GM12878 (cell line): Measurements from ENCODE around the gene SPG21. TPM values are rescaled to one million over a fixed set of nuclear protein-coding genes. Genes with fewer than 3 reads are reported as not detected.
"Not testable (repeated sequence)": the region's sequence is repeated elsewhere in the genome, so short reads cannot be mapped to it uniquely, and the experiment has no call there.

Source experiments
- ATAC-seq: fragments of 200-7000 bp; cut with Tn5 transposase; 3 replicates; pipeline ENCODE4 v1.9.1; 2020; ENCODE audit warnings: mild to moderate bottlenecking, moderate library complexity
- BruUV-seq: library from RNA; stranded (reverse); fragments of 400-500 nt; replicated peaks from 2 replicates; lab custom pipeline; 2021; lab: Mats Ljungman, UMichigan
- CTCF ChIA-PET: fragments of 300-600 bp; sonication (Branson Sonifier 250); formaldehyde crosslinking; extraction: SDS; loops from one replicate; lab custom pipeline; 2021; ENCODE audit warnings: inconsistent platforms; lab: Yijun Ruan, JAX
- POLR2A ChIA-PET: fragments of 350-600 bp; formaldehyde crosslinking; extraction: SDS; loops from one replicate; lab custom pipeline; 2021; ENCODE audit warnings: inconsistent platforms; lab: Charles Lee
- RAD21 ChIA-PET: fragments of 300-600 bp; sonication (Branson Sonifier 250); formaldehyde crosslinking; loops from one replicate; lab custom pipeline; 2023; ENCODE audit warnings: antibody characterized with exemption; ENCODE audit not compliant: unreplicated experiment; lab: Charles Lee
- SMC1A ChIA-PET: fragments of 300-600 bp; sonication (Branson Sonifier 250); formaldehyde crosslinking; loops from one replicate; lab custom pipeline; 2023; ENCODE audit not compliant: unreplicated experiment, uncharacterized antibody; lab: Charles Lee
- DNase-seq: peaks from one replicate; pipeline ENCODE4 v3.0.0-alpha.2; 2011; ENCODE audit warnings: low read depth, low spot score
- FAIRE-seq: peaks from 3 replicates; lab custom pipeline; 2011; peaks lifted over from hg19 to GRCh38; lab: Jason Lieb, UNC
- H2AFZ ChIP-seq: 2 replicates; pipeline ENCODE4 v1.6.0; 2011; ENCODE audit warnings: low read depth, low read length, control low read depth; ENCODE audit not compliant: control insufficient read depth
- H3K27ac ChIP-seq: 2 replicates; pipeline ENCODE4 v1.5.1; 2011; ENCODE audit warnings: control low read depth; ENCODE audit not compliant: control insufficient read depth, insufficient read depth
- H3K27me3 ChIP-seq, 2 experiments: replicated peaks in 1 of 2; 2 replicates each; pipeline versions ENCODE4 v1.6.0 to v1.6.1; 2011; ENCODE audit warnings: low read length in 1 of 2; ENCODE audit not compliant: control insufficient read depth in 2 of 2, insufficient read depth in 2 of 2
- H3K36me3 ChIP-seq, 2 experiments: 2 replicates each; pipeline ENCODE4 v1.5.1; 2011; ENCODE audit warnings: low read length in 1 of 2; ENCODE audit not compliant: control insufficient read depth in 2 of 2, insufficient read depth in 2 of 2
- H3K4me1 ChIP-seq: 2 replicates; pipeline ENCODE4 v1.6.1; 2011; ENCODE audit warnings: mild to moderate bottlenecking, low read length, moderate library complexity, mixed read lengths; ENCODE audit not compliant: control insufficient read depth, insufficient read depth
- H3K4me2 ChIP-seq: 2 replicates; pipeline ENCODE4 v1.6.0; 2011; ENCODE audit warnings: control low read depth; ENCODE audit not compliant: control insufficient read depth, insufficient read depth
- H3K4me3 ChIP-seq: fragments of 200-600 bp; sonication (generic); 2 replicates; pipeline ENCODE4 v1.5.1; 2016
- H3K79me2 ChIP-seq: 2 replicates; pipeline ENCODE4 v1.6.0; 2011; ENCODE audit warnings: low read length; ENCODE audit not compliant: control insufficient read depth, insufficient read depth
- H3K9ac ChIP-seq: 2 replicates; pipeline ENCODE4 v1.8.0; 2011; ENCODE audit warnings: low read length, control low read depth, mixed read lengths; ENCODE audit not compliant: control insufficient read depth, insufficient read depth
- H3K9me3 ChIP-seq: replicated peaks from 3 replicates; pipeline ENCODE4 v1.5.1; 2011; ENCODE audit warnings: mild to moderate bottlenecking, low read length; ENCODE audit not compliant: control insufficient read depth, insufficient read depth
- H4K20me1 ChIP-seq: 2 replicates; pipeline ENCODE4 v1.6.0; 2011; ENCODE audit not compliant: control insufficient read depth, insufficient read depth
- SMC3 ChIP-seq: IDR thresholded peaks from 2 replicates; pipeline ENCODE4 v1.6.1; 2011; ENCODE audit warnings: low read length, improper control_type of control experiment, borderline replicate concordance
- SREBF1 ChIP-seq: IDR thresholded peaks from 2 replicates; pipeline ENCODE4 v1.6.1; 2012; ENCODE audit warnings: mild to moderate bottlenecking, low read length
- STAT3 ChIP-seq: IDR thresholded peaks from 2 replicates; pipeline ENCODE4 v1.6.1; 2011; ENCODE audit warnings: low read depth, low read length, improper control_type of control experiment
- SUZ12 ChIP-seq: fragments of 200-600 bp; sonication (generic); IDR thresholded peaks from one replicate; pipeline ENCODE4 v1.6.1; 2018; ENCODE audit warnings: antibody characterized with exemption, mild to moderate bottlenecking; ENCODE audit not compliant: unreplicated experiment
- WGBS: methylation state at CpG from one replicate; pipeline ENCODE4 v1.1.6; 2016; ENCODE audit warnings: low lambda C conversion rate; ENCODE audit not compliant: insufficient replicate concordance, insufficient coverage; ENCODE audit errors: missing lambda C conversion rate; 5-methylcytosine and 5-hydroxymethylcytosine counted together
- in situ Hi-C: fragments of 300-500 bp; cut with MboI; formaldehyde crosslinking; loops from 9 replicates; pipeline ENCODE4 v1.14.3; 2018; ENCODE audit warnings: mixed read lengths
- intact Hi-C: fragments of 100-400 bp; cut with micrococcal nuclease; formaldehyde crosslinking; loops from one replicate; pipeline ENCODE4 v1.14.2; 2022; ENCODE audit not compliant: unreplicated experiment
- polyA plus RNA-seq, 11 experiments: library from polyadenylated mRNA; depleted of rRNA in 4 of 11; unstranded in 6 of 11; stranded (reverse) in 5 of 11; fragments of >200 nt; fragmentation: Nextera tagmentation in 4 of 11; fragmentation: Illumina TruSeq in 1 of 11; extraction: Ambion mirVana in 4 of 11; extraction: Trizol in 1 of 11; gene quantifications; 1 replicate in 1 of 11; 2 replicates in 10 of 11; pipeline versions ENCODE4 v1.2.1 to v1.2.3, GENCODE V29; 2011 to 2016; ENCODE audit warnings: inconsistent platforms in 2 of 11, missing spikeins in 2 of 11, low read depth in 1 of 11
- total RNA-seq, 4 experiments: library from RNA; depleted of rRNA in 3 of 4; stranded (reverse); fragments of >200 nt in 3 of 4; fragmentation: Illumina TruSeq in 1 of 4; extraction: Trizol in 1 of 4; gene quantifications; 2 replicates each; pipeline versions ENCODE4 v1.2.1 to v1.2.3, GENCODE V29; 2013 to 2021
- TF ChIP-seq, protein P1 (sequence below): fragments of 450-650 bp; conservative IDR thresholded peaks from 2 replicates; pipeline ENCODE4 v1.6.1; 2017; ENCODE audit warnings: mild to moderate bottlenecking, moderate library complexity
- TF ChIP-seq, protein P2 (sequence below): fragments of 450-650 bp; IDR thresholded peaks from 2 replicates; pipeline ENCODE4 v1.6.1; 2017; ENCODE audit warnings: mild to moderate bottlenecking, low read depth, inconsistent platforms; ENCODE audit not compliant: poor library complexity, severe bottlenecking

Gene SPG21
- total and polyA plus RNA-seq, 10 of the 15 experiments (the other 5 are each of a cell fraction or from before 2014, with no cell fraction given), result 25.5 to 116 (median 68.0) TPM

DNA sequence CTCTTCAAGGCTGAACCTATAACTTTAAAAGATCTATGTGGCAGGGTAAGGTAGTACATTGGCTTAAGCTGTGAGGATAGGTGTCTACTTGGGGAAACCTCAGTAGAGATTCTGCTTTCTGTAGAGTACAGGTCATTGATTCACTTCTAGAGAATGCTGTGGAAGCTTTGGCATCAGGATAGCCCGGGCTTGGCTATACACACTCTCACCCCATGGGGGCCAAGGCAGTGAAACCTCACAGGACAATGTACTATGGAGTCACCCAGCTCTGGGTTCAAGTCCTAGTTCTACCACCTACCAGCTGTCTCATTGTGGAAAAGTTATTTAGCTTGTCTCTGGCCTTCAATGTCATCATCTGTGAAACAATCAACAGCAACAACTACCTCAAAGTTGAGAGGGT lies 30.7 kb upstream of the SPG21 start:
- DNase-seq (no peak), FAIRE-seq (no peak), ATAC-seq (peak; percentile 54; the same call in 2 of the 3 replicates)
- Histone ChIP-seq H3K9ac (no peak overlapping the region), H3K79me2 (no peaks in the 10 kb centered on the region), H3K36me3 (peaks cover 0 to 13% of the 10 kb centered on the region in 2 experiments; a peak in 2 of 4 replicates), H3K4me3 (no peak overlapping the region), H3K9me3 (no peaks in the 10 kb centered on the region), H3K27ac (no peak overlapping the region), H3K4me2 (no peak overlapping the region), H3K4me1 (no peaks in the 10 kb centered on the region), H3K27me3 (no peaks in the 10 kb centered on the region), H2AFZ (no peak overlapping the region), H4K20me1 (no peaks in the 10 kb centered on the region)
- 100% methylated on average over 1 of the region's 1 CpG for WGBS
- RAD21 ChIA-PET, result interaction anchor here (2.2 kb wide), 1 partner anchor 13 kb away, joined by 6 read pairs; no protein-coding TSS in a partner anchor
- POLR2A ChIA-PET, result no interaction called here
- TF ChIP-seq, protein P1, sequence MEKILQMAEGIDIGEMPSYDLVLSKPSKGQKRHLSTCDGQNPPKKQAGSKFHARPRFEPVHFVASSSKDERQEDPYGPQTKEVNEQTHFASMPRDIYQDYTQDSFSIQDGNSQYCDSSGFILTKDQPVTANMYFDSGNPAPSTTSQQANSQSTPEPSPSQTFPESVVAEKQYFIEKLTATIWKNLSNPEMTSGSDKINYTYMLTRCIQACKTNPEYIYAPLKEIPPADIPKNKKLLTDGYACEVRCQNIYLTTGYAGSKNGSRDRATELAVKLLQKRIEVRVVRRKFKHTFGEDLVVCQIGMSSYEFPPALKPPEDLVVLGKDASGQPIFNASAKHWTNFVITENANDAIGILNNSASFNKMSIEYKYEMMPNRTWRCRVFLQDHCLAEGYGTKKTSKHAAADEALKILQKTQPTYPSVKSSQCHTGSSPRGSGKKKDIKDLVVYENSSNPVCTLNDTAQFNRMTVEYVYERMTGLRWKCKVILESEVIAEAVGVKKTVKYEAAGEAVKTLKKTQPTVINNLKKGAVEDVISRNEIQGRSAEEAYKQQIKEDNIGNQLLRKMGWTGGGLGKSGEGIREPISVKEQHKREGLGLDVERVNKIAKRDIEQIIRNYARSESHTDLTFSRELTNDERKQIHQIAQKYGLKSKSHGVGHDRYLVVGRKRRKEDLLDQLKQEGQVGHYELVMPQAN, result no peak
- no peak for TF ChIP-seq STAT3
- TF ChIP-seq SMC3, result no peak
- TF ChIP-seq SREBF1, result no peak
- TF ChIP-seq SUZ12, result no peak
- TF ChIP-seq, protein P2, sequence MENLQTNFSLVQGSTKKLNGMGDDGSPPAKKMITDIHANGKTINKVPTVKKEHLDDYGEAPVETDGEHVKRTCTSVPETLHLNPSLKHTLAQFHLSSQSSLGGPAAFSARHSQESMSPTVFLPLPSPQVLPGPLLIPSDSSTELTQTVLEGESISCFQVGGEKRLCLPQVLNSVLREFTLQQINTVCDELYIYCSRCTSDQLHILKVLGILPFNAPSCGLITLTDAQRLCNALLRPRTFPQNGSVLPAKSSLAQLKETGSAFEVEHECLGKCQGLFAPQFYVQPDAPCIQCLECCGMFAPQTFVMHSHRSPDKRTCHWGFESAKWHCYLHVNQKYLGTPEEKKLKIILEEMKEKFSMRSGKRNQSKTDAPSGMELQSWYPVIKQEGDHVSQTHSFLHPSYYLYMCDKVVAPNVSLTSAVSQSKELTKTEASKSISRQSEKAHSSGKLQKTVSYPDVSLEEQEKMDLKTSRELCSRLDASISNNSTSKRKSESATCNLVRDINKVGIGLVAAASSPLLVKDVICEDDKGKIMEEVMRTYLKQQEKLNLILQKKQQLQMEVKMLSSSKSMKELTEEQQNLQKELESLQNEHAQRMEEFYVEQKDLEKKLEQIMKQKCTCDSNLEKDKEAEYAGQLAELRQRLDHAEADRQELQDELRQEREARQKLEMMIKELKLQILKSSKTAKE, result no peak
- SMC1A ChIA-PET, result interaction anchor here (2.7 kb wide), 1 partner anchor 24 kb away, joined by 8 read pairs; no protein-coding TSS in a partner anchor
- in situ Hi-C loops (no loop called here), intact Hi-C loops (no loop called here)
- BruUV-seq, result no TSS peak
- CTCF ChIA-PET, result interaction anchor here (0.5 to 2.8 kb wide), 4 partner anchors 9 to 284 kb away, joined by 3 to 16 read pairs (median 3); no protein-coding TSS in a partner anchor

DNA sequence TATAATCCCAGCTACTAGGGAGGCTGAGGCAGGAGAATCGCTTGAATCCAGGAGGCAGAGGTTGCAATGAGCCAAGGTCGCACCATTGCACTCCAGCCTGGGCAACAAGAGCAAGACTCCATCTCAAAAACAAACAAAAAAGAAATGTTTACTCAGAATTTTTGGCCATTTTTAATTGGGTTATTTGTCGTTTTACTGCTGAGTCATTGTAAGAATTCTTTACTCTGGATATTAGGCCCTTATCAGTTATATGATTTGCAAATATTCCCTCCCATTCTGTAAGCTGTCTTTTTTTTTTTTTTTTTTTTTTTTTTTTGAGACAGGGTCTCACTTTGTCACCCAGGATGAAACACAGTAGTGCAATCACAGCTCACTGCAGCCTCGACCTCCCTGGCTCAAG lies 21.5 kb upstream of the SPG21 start:
- in situ Hi-C loops, result not testable (repeated sequence)
- CTCF ChIA-PET, result interaction anchor here (1.1 to 1.7 kb wide), 3 partner anchors 9 to 22 kb away, joined by 3 to 6 read pairs (median 4); no protein-coding TSS in a partner anchor

More for the DNA sequence above, 21.5 kb upstream of the SPG21 start:
- RAD21 ChIA-PET, result interaction anchor here (0.9 kb wide), 1 partner anchor 8 kb away, joined by 4 read pairs; no protein-coding TSS in a partner anchor
- H3K27ac ChIP-seq, intact Hi-C loops, BruUV-seq, H3K4me3 ChIP-seq, H3K79me2 ChIP-seq, DNase-seq, H3K27me3 ChIP-seq, FAIRE-seq, H2AFZ ChIP-seq, H3K4me2 ChIP-seq, H3K9ac ChIP-seq, H4K20me1 ChIP-seq, H3K4me1 ChIP-seq, ATAC-seq, H3K9me3 ChIP-seq: not testable (repeated sequence)
- SMC1A ChIA-PET, result interaction anchor here (0.6 to 1.8 kb wide), 3 partner anchors 11 to 281 kb away, joined by 3 to 5 read pairs (median 4); no protein-coding TSS in a partner anchor
- 75% methylated on average over 4 of the region's 4 CpGs for WGBS
- POLR2A ChIA-PET, result interaction anchor here (0.6 to 0.7 kb wide), 3 partner anchors 15 to 138 kb away, joined by 3 to 4 read pairs (median 3); no protein-coding TSS in a partner anchor
- peaks cover 0 to 21% of the 10 kb centered on the region in 2 experiments; a peak in 3 of 4 replicates for H3K36me3 ChIP-seq
